ENCODE measurements around the gene COMT. TPM values are rescaled to one million over a fixed set of nuclear protein-coding genes. Genes with fewer than 3 reads are reported as not detected.

COMT gene
- total RNA-seq, 2 experiments from 2014 or later = 92.8 to 97.1 TPM

GRCh38 chr22:19991645-19992451 lies 50.3 kb downstream of the COMT start:
- POLR2A ChIA-PET = no interaction called here
- ATAC-seq (no peak), DNase-seq (no peak)
- Mint-ChIP-seq H3K27ac (no peak overlapping the region), H3K27me3 (ENCODE audit: low read depth) (no peaks in the 10 kb centered on the region), H3K36me3 (ENCODE audit: low read depth) (no peaks in the 10 kb centered on the region), H3K9me3 (ENCODE audit: insufficient read depth) (no peaks in the 10 kb centered on the region), H3K4me1 (ENCODE audit: low read depth) (no peaks in the 10 kb centered on the region), H3K4me3 (no peak overlapping the region)
- CTCF ChIA-PET = no interaction called here

GRCh38 chr22:19992481-19992911 lies 50.9 kb downstream of the COMT start:
- H3K9me3 Mint-ChIP-seq (ENCODE audit: insufficient read depth) = no peaks in the 10 kb centered on the region
- no peaks in the 10 kb centered on the region for H3K36me3 Mint-ChIP-seq (ENCODE audit: low read depth)
- ATAC-seq = no peak
- no peaks in the 10 kb centered on the region for H3K4me1 Mint-ChIP-seq (ENCODE audit: low read depth)
- H3K27me3 Mint-ChIP-seq (ENCODE audit: low read depth) = no peaks in the 10 kb centered on the region
- ChIA-PET CTCF (no interaction called here), POLR2A (no interaction called here)
- H3K27ac Mint-ChIP-seq = no peak overlapping the region
- H3K4me3 Mint-ChIP-seq = no peak overlapping the region
- DNase-seq = no peak

- CTCF ChIA-PET = no interaction called here
- POLR2A ChIA-PET = no interaction called here
- Mint-ChIP-seq H3K9me3 (ENCODE audit: insufficient read depth) (no peaks in the 10 kb centered on the region), H3K4me3 (no peak overlapping the region), H3K4me1 (ENCODE audit: low read depth) (no peaks in the 10 kb centered on the region), H3K36me3 (ENCODE audit: low read depth) (no peaks in the 10 kb centered on the region), H3K27ac (no peak overlapping the region), H3K27me3 (ENCODE audit: low read depth) (no peaks in the 10 kb centered on the region)
- DNase-seq = no peak
- no peak for ATAC-seq
Measured at GRCh38 chr22:19992921-19993355, 51.4 kb downstream of the COMT start.

DNA sequence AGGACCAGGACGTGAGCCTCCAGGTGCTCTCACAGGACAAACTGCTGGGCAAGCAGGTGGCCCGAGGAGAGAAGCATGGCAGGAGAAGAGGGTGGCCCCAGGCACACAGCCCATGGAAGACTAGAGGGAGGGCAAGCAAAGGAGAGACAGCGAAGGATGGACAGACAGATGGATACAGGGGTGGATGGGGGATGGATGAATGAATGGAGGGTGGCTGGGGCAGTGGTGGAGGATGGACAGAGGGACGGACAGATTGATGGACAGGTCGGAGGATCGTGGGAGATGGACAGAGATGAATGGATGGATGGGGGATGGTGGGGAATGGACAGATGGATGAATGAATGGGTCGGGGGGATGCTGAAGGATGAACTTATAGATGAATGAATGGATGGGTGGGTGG lies 52.4 kb downstream of the COMT start:
- no peak overlapping the region for H3K27ac Mint-ChIP-seq
- H3K36me3 Mint-ChIP-seq (ENCODE audit: low read depth) = no peaks in the 10 kb centered on the region
- ChIA-PET POLR2A (no interaction called here), CTCF (no interaction called here)
- DNase-seq (no peak), ATAC-seq (no peak)
- no peaks in the 10 kb centered on the region for H3K9me3 Mint-ChIP-seq (ENCODE audit: insufficient read depth)
- no peak overlapping the region for H3K4me3 Mint-ChIP-seq
- no peaks in the 10 kb centered on the region for H3K27me3 Mint-ChIP-seq (ENCODE audit: low read depth)
- no peaks in the 10 kb centered on the region for H3K4me1 Mint-ChIP-seq (ENCODE audit: low read depth)

GRCh38 chr22:19994851-19995610 lies 53.5 kb downstream of the COMT start:
- no peak overlapping the region for H3K27ac Mint-ChIP-seq
- CTCF ChIA-PET = no interaction called here
- no peaks in the 10 kb centered on the region for H3K27me3 Mint-ChIP-seq (ENCODE audit: low read depth)
- no peaks in the 10 kb centered on the region for H3K36me3 Mint-ChIP-seq (ENCODE audit: low read depth)
- H3K4me1 Mint-ChIP-seq (ENCODE audit: low read depth) = no peaks in the 10 kb centered on the region
- DNase-seq = no peak
- no peaks in the 10 kb centered on the region for H3K9me3 Mint-ChIP-seq (ENCODE audit: insufficient read depth)
- POLR2A ChIA-PET = interaction anchor here (0.6 kb wide), 1 partner anchor 11 kb away, joined by 3 read pairs; no protein-coding TSS in a partner anchor
- no peak for ATAC-seq
- no peak overlapping the region for H3K4me3 Mint-ChIP-seq

DNA sequence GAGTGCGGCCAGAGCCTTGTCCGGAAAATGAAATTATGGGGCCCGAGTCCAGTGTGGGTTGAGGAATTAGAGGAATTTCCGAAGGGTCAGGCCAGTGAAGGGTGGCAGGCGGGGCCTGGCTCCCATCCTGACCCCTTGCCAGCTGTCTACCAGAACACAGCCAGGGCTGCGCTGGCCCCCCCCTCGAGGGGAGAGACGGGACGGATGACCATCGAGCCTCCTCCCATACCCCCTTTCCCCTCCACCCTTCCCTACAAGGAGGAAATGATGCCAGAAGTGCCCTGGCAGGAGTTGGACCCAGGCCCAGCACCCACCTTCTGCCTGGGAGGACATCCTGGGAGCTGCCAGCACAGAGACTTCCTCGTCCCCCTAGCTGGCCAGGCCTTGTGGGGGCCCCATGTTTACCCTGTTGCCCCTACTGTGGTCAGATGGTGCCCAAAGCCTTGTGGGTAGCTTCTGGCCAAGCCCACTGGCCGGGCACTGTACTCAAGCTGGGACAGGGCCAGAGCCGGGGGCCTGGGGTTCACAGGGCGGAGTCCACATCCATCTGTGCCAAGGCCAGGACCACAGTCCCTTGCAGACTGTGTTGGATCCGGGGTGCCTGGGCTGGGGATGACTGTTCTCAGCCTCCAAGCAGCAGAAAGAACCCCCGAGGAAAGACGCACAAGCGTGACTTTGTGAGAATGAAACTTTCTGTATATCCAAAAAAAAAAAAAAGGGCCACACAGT lies 54.2 kb downstream of the COMT start:
- POLR2A ChIA-PET = no interaction called here
- no peak for DNase-seq
- Mint-ChIP-seq H3K4me3 (no peak overlapping the region), H3K36me3 (ENCODE audit: low read depth) (no peaks in the 10 kb centered on the region), H3K4me1 (ENCODE audit: low read depth) (no peaks in the 10 kb centered on the region), H3K27me3 (ENCODE audit: low read depth) (no peaks in the 10 kb centered on the region), H3K27ac (no peak overlapping the region), H3K9me3 (ENCODE audit: insufficient read depth) (no peaks in the 10 kb centered on the region)
- ATAC-seq = no peak
- CTCF ChIA-PET = no interaction called here

DNA sequence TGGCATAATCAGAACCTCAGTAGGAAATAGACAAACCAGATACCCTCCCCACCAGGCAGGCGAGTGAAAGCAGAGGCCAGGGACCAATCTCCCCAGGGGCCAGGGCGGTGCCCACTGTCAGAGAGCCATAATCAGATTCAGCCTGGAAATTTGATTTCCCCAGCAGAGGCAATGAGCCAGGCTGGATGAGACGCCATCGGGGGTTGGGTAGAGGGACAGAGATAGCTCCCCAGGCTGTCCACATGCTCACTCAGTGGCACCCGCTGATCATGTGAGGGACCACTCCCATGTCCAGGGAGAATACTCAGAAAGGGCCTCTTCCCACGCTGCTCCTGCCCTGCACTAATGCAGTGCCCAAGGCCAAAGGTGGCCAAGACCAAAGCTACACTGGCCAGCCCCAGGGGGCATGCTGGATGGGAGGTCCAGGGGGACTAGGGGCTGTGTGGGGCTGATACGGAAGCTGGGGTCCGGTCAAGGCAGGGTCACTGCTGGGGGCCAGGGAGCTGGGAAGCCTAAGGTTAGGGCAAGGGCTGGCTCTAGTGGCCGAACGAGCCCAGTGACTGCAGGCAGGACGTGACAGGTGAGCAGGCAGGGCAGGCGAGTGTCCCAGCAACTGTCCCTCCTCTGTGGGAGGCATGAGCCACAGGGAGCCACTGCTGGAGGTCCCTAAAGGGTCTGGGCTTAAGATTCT lies 55.3 kb downstream of the COMT start:
- DNase-seq = no peak
- ChIA-PET POLR2A (no interaction called here), CTCF (no interaction called here)
- Mint-ChIP-seq H3K36me3 (ENCODE audit: low read depth) (no peaks in the 10 kb centered on the region), H3K27ac (no peak overlapping the region), H3K4me3 (no peak overlapping the region), H3K9me3 (ENCODE audit: insufficient read depth) (no peaks in the 10 kb centered on the region), H3K4me1 (ENCODE audit: low read depth) (no peaks in the 10 kb centered on the region), H3K27me3 (ENCODE audit: low read depth) (no peaks in the 10 kb centered on the region)
- no peak for ATAC-seq

- DNase-seq (no peak), ATAC-seq (no peak)
- no peaks in the 10 kb centered on the region for H3K9me3 Mint-ChIP-seq (ENCODE audit: insufficient read depth)
- H3K36me3 Mint-ChIP-seq (ENCODE audit: low read depth) = no peaks in the 10 kb centered on the region
- H3K4me1 Mint-ChIP-seq (ENCODE audit: low read depth) = no peaks in the 10 kb centered on the region
- no peak overlapping the region for H3K27ac Mint-ChIP-seq
- CTCF ChIA-PET = interaction anchor here (0.7 kb wide), 1 partner anchor 18 kb away, joined by 3 read pairs; no protein-coding TSS in a partner anchor
- POLR2A ChIA-PET = no interaction called here
- H3K4me3 Mint-ChIP-seq = no peak overlapping the region
- H3K27me3 Mint-ChIP-seq (ENCODE audit: low read depth) = no peaks in the 10 kb centered on the region
Measured at GRCh38 chr22:19997561-19998231, 56.1 kb downstream of the COMT start.

GRCh38 chr22:19998232-19998951 lies 56.8 kb downstream of the COMT start:
- POLR2A ChIA-PET = no interaction called here
- no peak for ATAC-seq
- Mint-ChIP-seq H3K27ac (no peak overlapping the region), H3K36me3 (ENCODE audit: low read depth) (peaks cover under 1% of the 10 kb centered on the region), H3K9me3 (ENCODE audit: insufficient read depth) (peaks cover 7% of the 10 kb centered on the region), H3K27me3 (ENCODE audit: low read depth) (peaks cover 5% of the 10 kb centered on the region), H3K4me1 (ENCODE audit: low read depth) (no peaks in the 10 kb centered on the region), H3K4me3 (no peak overlapping the region)
- CTCF ChIA-PET = no interaction called here
- DNase-seq = no peak

DNA sequence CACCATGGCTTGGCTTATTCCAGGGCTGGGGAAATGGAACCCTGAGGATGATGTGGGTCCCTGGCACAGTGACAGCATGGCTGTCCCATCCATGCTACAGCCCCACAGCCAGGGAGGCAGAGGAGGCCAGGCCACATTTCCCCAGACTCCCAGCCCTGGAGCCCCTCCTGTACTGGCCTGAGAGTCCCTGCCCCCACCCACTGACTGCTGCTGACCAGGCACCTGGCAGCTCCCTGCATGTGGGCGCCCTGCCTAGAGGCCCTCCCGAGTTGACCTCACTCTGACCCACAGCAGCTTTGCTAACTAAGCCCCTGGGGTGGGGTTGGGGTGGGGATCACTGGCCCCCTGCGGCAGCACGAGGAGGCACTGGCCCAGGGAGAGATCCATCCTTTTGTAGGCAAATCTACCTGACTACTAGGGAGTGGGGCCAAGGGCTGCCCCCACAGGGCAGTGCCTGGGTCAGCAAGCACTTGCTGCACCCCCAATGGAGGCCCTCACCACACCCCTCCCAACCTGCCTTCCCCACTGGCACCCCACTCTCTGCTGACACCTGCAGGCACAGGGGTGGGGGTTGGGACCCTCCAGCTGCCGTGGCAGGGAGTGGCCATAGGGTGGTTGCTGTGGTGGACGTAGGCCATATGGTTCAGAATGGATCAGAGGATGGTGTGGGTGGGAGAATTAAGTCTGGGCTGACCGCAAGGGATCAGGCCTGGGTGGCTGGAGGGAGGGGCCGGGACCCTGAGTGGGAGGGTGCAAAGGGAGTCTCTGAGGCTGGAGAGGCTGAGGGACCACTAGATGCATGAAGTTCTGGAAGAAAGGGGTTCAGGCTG lies 57.6 kb downstream of the COMT start:
- Mint-ChIP-seq H3K9me3 (ENCODE audit: insufficient read depth) (peaks cover 15% of the 10 kb centered on the region), H3K27ac (no peak overlapping the region), H3K27me3 (ENCODE audit: low read depth) (peaks cover 9% of the 10 kb centered on the region), H3K36me3 (ENCODE audit: low read depth) (peaks cover 4% of the 10 kb centered on the region), H3K4me1 (ENCODE audit: low read depth) (no peaks in the 10 kb centered on the region), H3K4me3 (no peak overlapping the region)
- ChIA-PET CTCF (no interaction called here), POLR2A (no interaction called here)
- no peak for DNase-seq
- no peak for ATAC-seq

Data from activated CD8-positive, alpha-beta T cell treated with anti-CD3 and anti-CD28 coated beads, Interleukin-2, amount 10 ng/mL, durations not matched to agents 7 days and 5 days (primary cell).